Uterus (tissue), 2 donors: ENCODE measurements around the gene NRXN2.

Experiments used
- CTCF ChIP-seq, 4 experiments: fragments of 200-600 bp in 2 of 4; fragments of 450-650 bp in 2 of 4; sonication (generic) in 2 of 4; IDR thresholded peaks; one replicate each; pipeline ENCODE4 v1.5.1; 2016 to 2019; ENCODE audit warnings: antibody characterized with exemption in 4 of 4, mild to moderate bottlenecking in 2 of 4, moderate library complexity in 1 of 4
- POLR2A ChIP-seq, 2 donors: fragments of 450-650 bp; IDR thresholded peaks; one replicate each; pipeline ENCODE4 v1.6.1; 2016; ENCODE audit warnings: antibody characterized with exemption in 2 of 2, mild to moderate bottlenecking in 1 of 2, moderate library complexity in 1 of 2

DNA sequence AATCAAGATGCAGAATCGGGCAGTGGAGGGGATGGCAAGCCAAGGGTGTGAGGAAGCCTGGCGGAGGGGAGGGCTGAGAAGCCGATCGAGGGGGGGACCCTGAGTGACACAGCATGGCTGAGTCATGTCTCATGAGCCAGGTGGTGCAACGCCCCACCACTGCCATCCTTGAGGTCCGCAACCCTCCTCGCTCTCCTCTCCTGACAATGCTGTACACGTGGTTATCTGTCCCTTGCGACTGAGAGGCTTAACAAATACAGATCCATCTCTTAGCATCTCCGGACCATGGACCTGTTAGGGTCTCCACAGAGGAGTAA is 117.8 kb downstream of the NRXN2 start:
- TF ChIP-seq CTCF (IDR thresholded peaks at IDR 0.05) (no peak), POLR2A (IDR thresholded peaks at IDR 0.05) (no peak)
